ENCODE results near the gene RACGAP1. TPM values are rescaled to one million over a fixed set of nuclear protein-coding genes. Genes with fewer than 3 reads are reported as not detected.

Gene RACGAP1
- total and polyA plus RNA-seq, 2 experiments from 2014 or later: 19.0 to 52.8 TPM

DNA sequence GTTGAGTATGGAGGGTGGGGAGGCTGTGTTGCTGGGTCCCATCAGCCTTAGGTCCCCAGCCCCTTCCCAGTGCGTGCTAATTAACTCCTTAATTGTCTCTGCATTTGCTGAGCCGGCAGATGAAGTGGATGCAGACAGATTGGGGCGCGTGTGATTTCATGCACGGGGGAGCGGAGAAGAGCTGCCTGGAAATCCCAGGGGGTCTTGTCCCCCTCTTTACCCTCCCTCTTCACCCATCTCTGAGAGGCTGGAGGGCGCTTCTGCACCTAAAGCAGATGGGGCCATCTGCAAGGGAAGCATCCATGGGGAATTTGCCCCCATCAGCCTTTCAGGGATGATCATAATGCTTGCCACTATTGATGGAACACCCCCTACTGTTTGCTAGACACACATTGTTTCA lies 27.7 kb upstream of the RACGAP1 start (continued):
- TF ChIP-seq, protein P1, sequence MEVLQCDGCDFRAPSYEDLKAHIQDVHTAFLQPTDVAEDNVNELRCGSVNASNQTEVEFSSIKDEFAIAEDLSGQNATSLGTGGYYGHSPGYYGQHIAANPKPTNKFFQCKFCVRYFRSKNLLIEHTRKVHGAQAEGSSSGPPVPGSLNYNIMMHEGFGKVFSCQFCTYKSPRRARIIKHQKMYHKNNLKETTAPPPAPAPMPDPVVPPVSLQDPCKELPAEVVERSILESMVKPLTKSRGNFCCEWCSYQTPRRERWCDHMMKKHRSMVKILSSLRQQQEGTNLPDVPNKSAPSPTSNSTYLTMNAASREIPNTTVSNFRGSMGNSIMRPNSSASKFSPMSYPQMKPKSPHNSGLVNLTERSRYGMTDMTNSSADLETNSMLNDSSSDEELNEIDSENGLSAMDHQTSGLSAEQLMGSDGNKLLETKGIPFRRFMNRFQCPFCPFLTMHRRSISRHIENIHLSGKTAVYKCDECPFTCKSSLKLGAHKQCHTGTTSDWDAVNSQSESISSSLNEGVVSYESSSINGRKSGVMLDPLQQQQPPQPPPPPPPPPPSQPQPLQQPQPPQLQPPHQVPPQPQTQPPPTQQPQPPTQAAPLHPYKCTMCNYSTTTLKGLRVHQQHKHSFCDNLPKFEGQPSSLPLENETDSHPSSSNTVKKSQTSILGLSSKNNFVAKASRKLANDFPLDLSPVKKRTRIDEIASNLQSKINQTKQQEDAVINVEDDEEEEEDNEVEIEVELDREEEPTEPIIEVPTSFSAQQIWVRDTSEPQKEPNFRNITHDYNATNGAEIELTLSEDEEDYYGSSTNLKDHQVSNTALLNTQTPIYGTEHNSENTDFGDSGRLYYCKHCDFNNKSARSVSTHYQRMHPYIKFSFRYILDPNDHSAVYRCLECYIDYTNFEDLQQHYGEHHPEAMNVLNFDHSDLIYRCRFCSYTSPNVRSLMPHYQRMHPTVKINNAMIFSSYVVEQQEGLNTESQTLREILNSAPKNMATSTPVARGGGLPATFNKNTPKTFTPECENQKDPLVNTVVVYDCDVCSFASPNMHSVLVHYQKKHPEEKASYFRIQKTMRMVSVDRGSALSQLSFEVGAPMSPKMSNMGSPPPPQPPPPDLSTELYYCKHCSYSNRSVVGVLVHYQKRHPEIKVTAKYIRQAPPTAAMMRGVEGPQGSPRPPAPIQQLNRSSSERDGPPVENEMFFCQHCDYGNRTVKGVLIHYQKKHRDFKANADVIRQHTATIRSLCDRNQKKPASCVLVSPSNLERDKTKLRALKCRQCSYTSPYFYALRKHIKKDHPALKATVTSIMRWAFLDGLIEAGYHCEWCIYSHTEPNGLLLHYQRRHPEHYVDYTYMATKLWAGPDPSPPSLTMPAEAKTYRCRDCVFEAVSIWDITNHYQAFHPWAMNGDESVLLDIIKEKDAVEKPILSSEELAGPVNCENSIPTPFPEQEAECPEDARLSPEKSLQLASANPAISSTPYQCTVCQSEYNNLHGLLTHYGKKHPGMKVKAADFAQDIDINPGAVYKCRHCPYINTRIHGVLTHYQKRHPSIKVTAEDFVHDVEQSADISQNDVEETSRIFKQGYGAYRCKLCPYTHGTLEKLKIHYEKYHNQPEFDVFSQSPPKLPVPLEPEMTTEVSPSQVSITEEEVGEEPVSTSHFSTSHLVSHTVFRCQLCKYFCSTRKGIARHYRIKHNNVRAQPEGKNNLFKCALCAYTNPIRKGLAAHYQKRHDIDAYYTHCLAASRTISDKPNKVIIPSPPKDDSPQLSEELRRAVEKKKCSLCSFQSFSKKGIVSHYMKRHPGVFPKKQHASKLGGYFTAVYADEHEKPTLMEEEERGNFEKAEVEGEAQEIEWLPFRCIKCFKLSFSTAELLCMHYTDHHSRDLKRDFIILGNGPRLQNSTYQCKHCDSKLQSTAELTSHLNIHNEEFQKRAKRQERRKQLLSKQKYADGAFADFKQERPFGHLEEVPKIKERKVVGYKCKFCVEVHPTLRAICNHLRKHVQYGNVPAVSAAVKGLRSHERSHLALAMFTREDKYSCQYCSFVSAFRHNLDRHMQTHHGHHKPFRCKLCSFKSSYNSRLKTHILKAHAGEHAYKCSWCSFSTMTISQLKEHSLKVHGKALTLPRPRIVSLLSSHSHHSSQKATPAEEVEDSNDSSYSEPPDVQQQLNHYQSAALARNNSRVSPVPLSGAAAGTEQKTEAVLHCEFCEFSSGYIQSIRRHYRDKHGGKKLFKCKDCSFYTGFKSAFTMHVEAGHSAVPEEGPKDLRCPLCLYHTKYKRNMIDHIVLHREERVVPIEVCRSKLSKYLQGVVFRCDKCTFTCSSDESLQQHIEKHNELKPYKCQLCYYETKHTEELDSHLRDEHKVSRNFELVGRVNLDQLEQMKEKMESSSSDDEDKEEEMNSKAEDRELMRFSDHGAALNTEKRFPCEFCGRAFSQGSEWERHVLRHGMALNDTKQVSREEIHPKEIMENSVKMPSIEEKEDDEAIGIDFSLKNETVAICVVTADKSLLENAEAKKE (CRISPR knock-in tag; IDR thresholded peaks at IDR 0.05): no peak
- TF ChIP-seq CTCF (conservative IDR thresholded peaks at IDR 0.05; ENCODE audit: low read depth in 2 of 2) (no peak), POLR2AphosphoS5 (IDR thresholded peaks at IDR 0.05; ENCODE audit: low read depth) (no peak), CREB1 (CRISPR knock-in tag; IDR thresholded peaks at IDR 0.05; ENCODE audit: low read depth) (no peak), NANOG (IDR thresholded peaks at IDR 0.05; ENCODE audit: borderline replicate concordance) (no peak), ETS1 (IDR thresholded peaks at IDR 0.05) (no peak), EZH2phosphoT487 (IDR thresholded peaks at IDR 0.05; ENCODE audit: unreplicated experiment) (no peak), ZNF114 (CRISPR knock-in tag; IDR thresholded peaks at IDR 0.05) (no peak), REST (IDR thresholded peaks at IDR 0.05; ENCODE audit: unreplicated experiment) (no peak), STAT1 (IDR thresholded peaks at IDR 0.05; ENCODE audit: unreplicated experiment) (no peak)

Measured in GM23338 (cell line).